Endothelial cell of umbilical vein (primary cell): Measurements from ENCODE around the gene NKD1. TPM values are rescaled to one million over a fixed set of nuclear protein-coding genes. Genes with fewer than 3 reads are reported as not detected.

ENCODE experiments used
- BruUV-seq: library from RNA; stranded (reverse); fragments of 400-500 nt; replicated peaks from 2 replicates; lab custom pipeline; 2021; lab: Mats Ljungman, UMichigan
- CTCF ChIA-PET: fragments of 300-600, 350-600 bp; sonication (Branson Sonifier 250); formaldehyde crosslinking; loops from one replicate; lab custom pipeline; 2021; ENCODE audit warnings: antibody characterized with exemption, inconsistent platforms; lab: Charles Lee
- POLR2A ChIA-PET: fragments of 300-600, 350-600 bp; sonication (Branson Sonifier 250); formaldehyde crosslinking; loops from one replicate; lab custom pipeline; 2021; ENCODE audit warnings: antibody characterized with exemption, inconsistent platforms; lab: Charles Lee
- DNase-seq: peaks from one replicate; pipeline ENCODE4 v3.0.0-alpha.2; 2011; ENCODE audit warnings: low read depth, low spot score
- FAIRE-seq: peaks from 2 replicates; lab custom pipeline; 2011; peaks lifted over from hg19 to GRCh38; lab: Jason Lieb, UNC
- H2AFZ ChIP-seq: 2 replicates; pipeline ENCODE4 v1.6.0; 2012; ENCODE audit warnings: low read depth, low read length, control low read depth, inconsistent platforms
- H3K27ac ChIP-seq: 2 replicates; pipeline ENCODE4 v1.5.1; 2011; ENCODE audit warnings: low read depth, mild to moderate bottlenecking, control low read depth, low read length, moderate library complexity; ENCODE audit not compliant: insufficient read depth
- H3K27me3 ChIP-seq, 2 experiments: 2 replicates each; pipeline versions ENCODE4 v1.6.0 to v1.6.1; 2011; ENCODE audit warnings: low read length in 2 of 2, mixed read lengths in 1 of 2; ENCODE audit not compliant: control insufficient read depth in 2 of 2, insufficient read depth in 2 of 2
- H3K36me3 ChIP-seq, 2 experiments: 2 replicates in 1 of 2; 3 replicates in 1 of 2; pipeline ENCODE4 v1.5.1; 2011; ENCODE audit warnings: low read length in 2 of 2, mild to moderate bottlenecking in 1 of 2, moderate library complexity in 1 of 2; ENCODE audit not compliant: control insufficient read depth in 2 of 2, insufficient read depth in 2 of 2; ENCODE audit errors: extremely low read depth in 1 of 2
- H3K4me1 ChIP-seq: 3 replicates; pipeline ENCODE4 v1.5.1; 2011; ENCODE audit warnings: mild to moderate bottlenecking, low read length; ENCODE audit not compliant: control insufficient read depth, insufficient read depth; ENCODE audit errors: extremely low read depth
- H3K4me2 ChIP-seq: 2 replicates; pipeline ENCODE4 v1.6.1; 2011; ENCODE audit warnings: low read length, control low read depth, mixed read lengths; ENCODE audit not compliant: insufficient read depth
- H3K4me3 ChIP-seq, 3 experiments: fragments of 200-600 bp in 1 of 3; sonication (generic), shearing (Covaris generic) in 1 of 3; replicated peaks in 1 of 3; 2 replicates each; pipeline ENCODE4 v1.5.1; 2011 to 2016; ENCODE audit warnings: control low read depth in 3 of 3, low read length in 3 of 3, mild to moderate bottlenecking in 2 of 3, inconsistent platforms in 1 of 3, low read depth in 1 of 3, moderate library complexity in 1 of 3; ENCODE audit not compliant: insufficient read depth in 1 of 3
- H3K79me2 ChIP-seq: 2 replicates; pipeline ENCODE4 v1.6.0; 2012; ENCODE audit warnings: low read length, inconsistent platforms; ENCODE audit not compliant: control insufficient read depth, insufficient read depth
- H3K9ac ChIP-seq: replicated peaks from 2 replicates; pipeline ENCODE3; 2011; ENCODE audit warnings: low read length, control low read depth; ENCODE audit not compliant: insufficient read depth; ENCODE audit errors: extremely low read depth
- H3K9me1 ChIP-seq: replicated peaks from 3 replicates; pipeline ENCODE4 v1.6.0; 2011; ENCODE audit warnings: mild to moderate bottlenecking, low read length; ENCODE audit not compliant: control insufficient read depth, insufficient read depth; ENCODE audit errors: extremely low read depth
- H3K9me3 ChIP-seq: replicated peaks from 2 replicates; pipeline ENCODE4 v1.5.1; 2012; ENCODE audit warnings: low read length, inconsistent platforms; ENCODE audit not compliant: control insufficient read depth, insufficient read depth
- H4K20me1 ChIP-seq: replicated peaks from 2 replicates; pipeline ENCODE3; 2011; ENCODE audit warnings: mild to moderate bottlenecking, low read length; ENCODE audit not compliant: control insufficient read depth, insufficient read depth; ENCODE audit errors: extremely low read depth
- EZH2 ChIP-seq: IDR thresholded peaks from 2 replicates; pipeline ENCODE4 v1.6.1; 2012; ENCODE audit warnings: borderline replicate concordance, low read depth, mild to moderate bottlenecking, moderate library complexity, low read length, inconsistent platforms; ENCODE audit not compliant: severe bottlenecking
- GATA2 ChIP-seq: IDR thresholded peaks from 2 replicates; pipeline ENCODE4 v1.7.0; 2011; ENCODE audit warnings: low read depth, mild to moderate bottlenecking, moderate library complexity, mixed read lengths, low read length; ENCODE audit not compliant: insufficient read length, insufficient read depth
- JUN ChIP-seq: IDR thresholded peaks from 2 replicates; pipeline ENCODE4 v1.6.1; 2011; ENCODE audit warnings: borderline replicate concordance, low read depth; ENCODE audit not compliant: insufficient read length, insufficient read depth
- MYC ChIP-seq: IDR thresholded peaks from one replicate; pipeline ENCODE4 v1.6.1; 2011; ENCODE audit warnings: mild to moderate bottlenecking, low read depth, low read length
- POLR2A ChIP-seq: IDR thresholded peaks from 2 replicates; pipeline ENCODE4 v1.6.1; 2012; ENCODE audit warnings: low read depth, mild to moderate bottlenecking, control low read depth, low read length
- POLR2AphosphoS5 ChIP-seq: IDR thresholded peaks from 2 replicates; pipeline ENCODE4 v1.6.1; 2012; ENCODE audit warnings: low read depth, mild to moderate bottlenecking, control low read depth, low read length, moderate library complexity; ENCODE audit not compliant: insufficient read depth
- dilution Hi-C: fragments of 300-500 bp; cut with MboI; formaldehyde crosslinking; loops from one replicate; pipeline ENCODE4 v1.15.0; 2019; ENCODE audit warnings: low sequenced_read_pairs; ENCODE audit not compliant: extremely low pct_ligation_motif_present
- intact Hi-C: fragments of 100-400 bp; cut with micrococcal nuclease; formaldehyde crosslinking; loops from one replicate; pipeline ENCODE4 v1.10.0; 2022
- polyA plus RNA-seq, 4 experiments: library from polyadenylated mRNA; depleted of rRNA in 3 of 4; stranded (reverse) in 3 of 4; unstranded in 1 of 4; fragments of >200 nt; gene quantifications; 2 replicates each; pipeline versions ENCODE4 v1.2.1 to v1.2.3, GENCODE V29; 2011 to 2012; ENCODE audit warnings: missing spikeins in 1 of 4
- total RNA-seq: library from RNA; stranded (reverse); gene quantifications from 2 replicates; pipeline ENCODE4 v1.2.3, GENCODE V29; 2021
- TF ChIP-seq, protein P1 (sequence below): IDR thresholded peaks from 2 replicates; pipeline ENCODE4 v1.6.1; 2011; ENCODE audit not compliant: insufficient read depth, insufficient read length

Gene NKD1
- total and polyA plus RNA-seq, 2 donors (not counting 3 experiments of a cell fraction or from before 2014, with no cell fraction given) = not detected

DNA sequence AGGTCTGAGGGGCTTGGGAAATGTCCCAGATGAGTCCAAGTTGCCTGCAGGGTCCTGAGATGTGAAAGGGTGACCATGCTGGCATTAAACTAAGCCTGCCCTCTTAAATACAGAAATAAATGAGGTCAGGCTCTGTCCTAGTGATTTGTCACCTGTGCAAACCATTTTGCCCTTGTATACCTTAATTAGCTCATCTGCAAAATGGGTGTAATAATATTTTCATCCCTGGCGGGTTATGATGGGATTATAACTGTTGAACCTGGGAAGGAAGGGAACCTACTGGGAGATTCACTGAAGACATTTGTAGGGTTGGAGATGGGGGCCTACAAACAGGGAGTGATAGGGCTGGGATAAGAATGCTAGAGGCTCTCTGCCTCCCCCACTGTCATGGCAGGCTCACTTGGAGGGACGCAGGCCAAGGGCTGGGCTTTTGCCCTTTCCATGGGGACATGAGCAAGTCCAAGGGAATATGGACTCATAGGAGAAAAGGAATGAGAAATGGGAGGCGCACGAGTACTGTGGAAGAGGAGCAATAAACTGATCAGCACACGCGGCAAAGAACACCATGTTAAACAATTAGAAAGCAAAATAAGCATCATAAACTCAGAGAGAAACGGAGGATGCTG lies 4.4 kb downstream of the NKD1 start:
- ChIA-PET CTCF (interaction anchor here (0.8 kb wide), 1 partner anchor 254 kb away, joined by 3 read pairs; no protein-coding TSS in a partner anchor), POLR2A (no interaction called here)
- H3K79me2 ChIP-seq = no peaks in the 10 kb centered on the region
- no peak overlapping the region for H2AFZ ChIP-seq
- peaks cover 17 to 22% of the 10 kb centered on the region in 2 experiments for H3K27me3 ChIP-seq
- intact Hi-C loops (no loop called here), dilution Hi-C loops (no loop called here)
- H3K4me3 ChIP-seq = no peak overlapping the region
- H3K9me1 ChIP-seq = no peaks in the 10 kb centered on the region
- no TSS peak for BruUV-seq
- H3K27ac ChIP-seq = no peak overlapping the region
- FAIRE-seq (no peak), DNase-seq (no peak)
- H3K9ac ChIP-seq = no peak overlapping the region
- H3K4me1 ChIP-seq = peaks cover 3% of the 10 kb centered on the region
- no peak for TF ChIP-seq POLR2A
- TF ChIP-seq, protein P1, sequence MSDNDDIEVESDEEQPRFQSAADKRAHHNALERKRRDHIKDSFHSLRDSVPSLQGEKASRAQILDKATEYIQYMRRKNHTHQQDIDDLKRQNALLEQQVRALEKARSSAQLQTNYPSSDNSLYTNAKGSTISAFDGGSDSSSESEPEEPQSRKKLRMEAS = no peak
- TF ChIP-seq JUN = no peak
- no peak for TF ChIP-seq GATA2
- no peak for TF ChIP-seq MYC
- H3K9me3 ChIP-seq = no peaks in the 10 kb centered on the region
- no peaks in the 10 kb centered on the region for H3K36me3 ChIP-seq
- H4K20me1 ChIP-seq = no peaks in the 10 kb centered on the region
- H3K4me2 ChIP-seq = no peak overlapping the region

DNA sequence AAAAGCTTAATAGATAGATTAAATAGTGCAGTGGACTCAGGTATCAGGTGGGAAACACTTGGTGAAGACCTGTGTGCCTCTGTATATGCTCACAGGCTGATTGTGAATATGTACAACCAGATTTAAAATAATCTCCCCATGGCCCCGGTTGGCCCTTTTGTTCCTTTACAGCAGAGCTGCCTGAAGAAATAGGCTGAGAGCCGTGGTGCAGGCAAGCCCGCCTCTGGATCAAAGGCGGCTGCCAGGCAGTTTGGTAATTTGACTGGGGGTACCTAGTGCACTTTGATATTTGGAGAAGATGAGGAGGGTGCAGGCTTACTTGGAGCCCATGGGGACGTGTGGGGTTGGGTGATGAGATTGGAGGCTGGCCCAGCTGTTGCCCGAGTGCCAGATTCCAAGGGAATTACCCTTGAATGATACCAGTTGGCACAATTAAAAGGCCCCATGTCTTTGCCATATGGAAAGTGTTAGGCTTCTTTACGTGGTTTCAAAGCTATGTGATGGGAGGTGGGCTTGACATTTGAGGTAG lies 5.0 kb downstream of the NKD1 start:
- intact Hi-C loops (no loop called here), dilution Hi-C loops (no loop called here)
- no TSS peak for BruUV-seq
- H3K36me3 ChIP-seq = no peaks in the 10 kb centered on the region
- TF ChIP-seq POLR2AphosphoS5 (no peak), POLR2A (no peak), MYC (no peak), EZH2 (no peak)
- TF ChIP-seq, protein P1 = no peak
- no peaks in the 10 kb centered on the region for H3K9me1 ChIP-seq
- H3K4me2 ChIP-seq = no peak overlapping the region
- no peaks in the 10 kb centered on the region for H3K79me2 ChIP-seq
- FAIRE-seq = no peak
- DNase-seq = no peak
- no peak overlapping the region for H3K9ac ChIP-seq
- ChIA-PET POLR2A (no interaction called here), CTCF (interaction anchor here (0.8 kb wide), 1 partner anchor 253 kb away, joined by 3 read pairs; no protein-coding TSS in a partner anchor)
- H2AFZ ChIP-seq = no peak overlapping the region
- no peaks in the 10 kb centered on the region for H3K9me3 ChIP-seq
- peaks cover 17 to 22% of the 10 kb centered on the region in 2 experiments for H3K27me3 ChIP-seq
- no peak overlapping the region for H3K4me3 ChIP-seq
- H3K4me1 ChIP-seq = no peaks in the 10 kb centered on the region
- no peaks in the 10 kb centered on the region for H4K20me1 ChIP-seq
- no peak overlapping the region for H3K27ac ChIP-seq
